ENCODE data around the gene EXOC3.

- TF ChIP-seq POLR2A (IDR thresholded peaks at IDR 0.05) (no peak), CTCF (IDR thresholded peaks at IDR 0.05 in 4 of 5, conservative IDR thresholded peaks at IDR 0.05 in 1 of 5) (no peak)
These were observed 42.5 kb upstream of the EXOC3 start for GRCh38 chr5:400282-401145.

Measured in gastrocnemius medialis (tissue), 4 donors.